Ramos (cell line): Measurements from ENCODE around the gene MIEN1.
"Not testable (repeated sequence)": the region's sequence is repeated elsewhere in the genome, so short reads cannot be mapped to it uniquely, and the experiment has no call there.

Source experiments
- in situ Hi-C: fragments of 300-500 bp; cut with MboI; formaldehyde crosslinking; loops from one replicate; pipeline ENCODE4 v1.14.3; 2022; ENCODE audit warnings: low sequenced_read_pairs; ENCODE audit not compliant: unreplicated experiment

The MIEN1 gene

GRCh38 chr17:39756380-39757079, 26.2 kb upstream of the MIEN1 start:
- in situ Hi-C loops, result loop anchor here (10.0 kb wide), 1 partner anchor 108 kb away; the partner anchor contains the start of genes IKZF3 and ZPBP2

DNA sequence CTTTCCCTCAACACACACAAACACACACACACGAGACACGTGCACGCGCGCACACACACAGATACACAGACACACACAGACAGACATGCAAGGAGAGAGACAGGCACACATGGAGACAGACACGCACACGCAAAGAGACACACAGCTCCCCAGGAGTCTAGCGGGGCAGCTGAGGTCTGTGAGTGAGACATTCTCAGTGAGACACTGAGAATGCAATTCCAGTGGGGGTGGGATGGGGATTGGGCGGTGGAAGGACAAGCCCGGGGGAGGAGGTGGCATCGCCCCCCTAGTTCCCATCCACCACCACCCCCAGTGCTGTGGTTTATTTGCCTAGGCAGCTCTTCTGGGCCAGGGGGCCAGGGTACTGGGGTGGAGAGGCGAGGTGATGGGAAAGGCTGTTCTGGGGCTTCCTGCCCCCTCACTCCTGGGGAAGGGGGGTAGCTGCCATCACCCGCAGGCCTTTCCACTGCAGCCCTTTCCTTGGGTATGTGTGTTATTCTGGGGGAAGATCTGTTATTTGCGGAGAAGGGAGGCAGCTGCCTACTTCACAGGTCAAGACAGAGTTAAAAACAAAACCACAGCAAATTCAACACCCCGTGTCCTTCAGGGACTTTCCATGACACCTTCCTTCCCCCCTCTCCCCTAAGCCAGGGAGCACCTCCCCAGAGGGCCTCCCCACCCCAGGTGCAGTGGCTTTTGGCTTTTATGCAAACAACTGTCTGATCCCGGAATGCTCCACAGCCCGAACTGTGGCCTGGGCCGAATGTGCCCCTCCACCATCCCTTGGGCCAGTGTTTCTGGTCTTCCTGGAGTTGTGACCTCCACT, 25.4 kb upstream of the MIEN1 start:
- in situ Hi-C loops, result loop anchor here (10.0 kb wide), 1 partner anchor 109 kb away; the partner anchor contains the start of genes IKZF3 and ZPBP2

DNA sequence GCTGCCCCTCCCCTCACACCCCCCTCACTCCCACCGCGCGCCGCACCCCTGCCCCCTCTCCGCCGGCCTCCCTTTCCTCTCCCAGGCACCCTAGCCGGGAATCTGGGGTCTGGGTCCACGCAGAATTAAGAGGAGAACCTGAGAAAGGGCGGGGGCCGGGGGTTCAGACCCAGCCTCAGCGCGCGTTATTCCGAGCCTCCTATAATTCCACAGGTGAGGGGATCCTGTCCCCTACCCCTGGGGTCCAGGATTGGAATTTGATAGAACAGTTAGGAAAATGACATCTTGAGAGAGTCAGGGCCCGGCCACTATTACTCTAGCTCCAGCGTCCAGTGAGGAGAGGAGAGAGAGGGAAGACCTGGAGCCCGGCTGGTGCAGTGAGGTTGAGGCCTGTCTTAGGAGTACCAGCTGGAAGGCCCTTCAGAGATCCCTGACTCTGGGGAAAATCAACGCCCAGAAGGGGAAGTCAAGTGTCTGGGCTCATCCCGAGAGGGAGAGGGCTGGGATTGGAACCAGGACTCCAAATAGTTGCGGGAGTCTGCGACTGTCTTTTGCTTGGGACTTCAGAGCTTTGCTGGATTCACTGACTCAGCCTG, 24.7 kb upstream of the MIEN1 start:
- in situ Hi-C loops, result loop anchor here (10.0 kb wide), 1 partner anchor 110 kb away; the partner anchor contains the start of genes IKZF3 and ZPBP2

DNA sequence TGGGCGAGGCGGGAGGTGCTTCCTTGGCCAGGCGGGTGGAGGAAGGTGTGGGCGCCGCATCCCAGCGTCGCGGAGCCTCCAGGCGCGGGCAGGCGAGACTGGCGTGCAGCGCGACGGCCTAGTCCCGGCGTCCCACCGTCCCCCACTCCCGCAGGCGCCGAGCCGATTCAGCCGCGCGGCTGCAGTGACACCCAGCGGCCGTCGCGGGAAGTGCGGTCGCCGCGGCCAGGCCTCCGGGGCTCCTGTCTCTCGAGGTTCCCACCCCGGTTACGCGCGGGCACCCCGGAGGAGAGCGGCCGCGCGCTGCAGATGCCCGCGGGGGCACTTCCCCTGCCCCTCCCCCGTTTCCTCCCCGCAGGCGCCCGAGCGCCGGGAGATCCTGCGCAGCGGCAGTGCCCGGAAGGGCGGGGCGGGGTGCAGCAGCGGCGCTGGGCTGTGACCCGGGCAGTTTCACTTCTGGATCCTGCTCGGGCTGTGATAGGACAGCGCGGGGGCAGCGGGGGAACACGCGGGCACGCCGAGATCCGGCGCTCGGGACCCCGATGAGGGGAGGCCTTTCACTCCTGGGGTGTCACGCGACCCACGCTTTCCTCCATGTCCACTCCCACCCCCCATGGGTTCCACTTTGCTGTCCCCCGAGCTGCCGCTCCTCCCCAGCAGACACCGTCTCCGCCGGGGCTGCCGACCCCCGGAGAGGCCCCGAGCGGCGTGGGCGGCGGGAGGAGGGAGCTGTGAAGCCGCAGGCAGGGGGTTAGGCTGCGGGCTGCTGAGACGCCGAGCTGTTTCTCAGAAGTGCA, 24.0 kb upstream of the MIEN1 start:
- in situ Hi-C loops, result loop anchor here (10.0 kb wide), 1 partner anchor 110 kb away; the partner anchor contains the start of genes IKZF3 and ZPBP2

- in situ Hi-C loops, result loop anchor here (10.0 kb wide), 1 partner anchor 111 kb away; the partner anchor contains the start of genes IKZF3 and ZPBP2
Measured at GRCh38 chr17:39753514-39754160, 23.3 kb upstream of the MIEN1 start.

GRCh38 chr17:39752241-39752881, 22.0 kb upstream of the MIEN1 start:
- in situ Hi-C loops, result loop anchor here (10.0 kb wide), 1 partner anchor 112 kb away; the partner anchor contains the start of genes IKZF3 and ZPBP2

- in situ Hi-C loops, result loop anchor here (10.0 kb wide), 1 partner anchor 113 kb away; the partner anchor contains the start of genes IKZF3 and ZPBP2
Measured at GRCh38 chr17:39751637-39752036, 21.3 kb upstream of the MIEN1 start.

DNA sequence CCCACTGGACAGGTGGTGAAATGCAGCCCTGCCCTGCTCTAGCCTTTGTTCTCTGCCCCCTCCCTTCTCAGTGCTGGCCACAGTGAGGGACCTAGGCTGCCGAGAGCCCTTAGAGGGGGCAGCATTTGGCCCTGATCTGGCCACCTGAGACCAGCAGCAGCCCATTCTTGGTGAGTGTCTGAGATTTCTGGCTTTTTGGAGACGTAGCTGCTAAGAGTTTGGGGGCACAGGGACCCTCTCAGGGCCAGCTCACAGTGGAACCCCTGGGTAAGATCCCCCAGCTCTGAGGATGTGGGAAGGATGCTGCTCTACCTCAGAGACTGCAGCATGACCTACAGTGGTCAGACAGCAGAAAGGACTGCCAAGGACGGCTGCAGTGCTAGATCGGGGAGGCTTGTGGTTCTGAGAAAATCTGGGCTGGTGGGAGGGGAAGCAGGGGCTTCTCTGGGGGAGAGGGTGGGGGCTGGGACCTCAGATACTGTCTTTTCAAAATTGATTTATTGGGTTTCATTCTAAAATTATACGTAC, 20.7 kb upstream of the MIEN1 start:
- in situ Hi-C loops, result loop anchor here (10.0 kb wide), 1 partner anchor 114 kb away; the partner anchor contains the start of genes IKZF3 and ZPBP2

DNA sequence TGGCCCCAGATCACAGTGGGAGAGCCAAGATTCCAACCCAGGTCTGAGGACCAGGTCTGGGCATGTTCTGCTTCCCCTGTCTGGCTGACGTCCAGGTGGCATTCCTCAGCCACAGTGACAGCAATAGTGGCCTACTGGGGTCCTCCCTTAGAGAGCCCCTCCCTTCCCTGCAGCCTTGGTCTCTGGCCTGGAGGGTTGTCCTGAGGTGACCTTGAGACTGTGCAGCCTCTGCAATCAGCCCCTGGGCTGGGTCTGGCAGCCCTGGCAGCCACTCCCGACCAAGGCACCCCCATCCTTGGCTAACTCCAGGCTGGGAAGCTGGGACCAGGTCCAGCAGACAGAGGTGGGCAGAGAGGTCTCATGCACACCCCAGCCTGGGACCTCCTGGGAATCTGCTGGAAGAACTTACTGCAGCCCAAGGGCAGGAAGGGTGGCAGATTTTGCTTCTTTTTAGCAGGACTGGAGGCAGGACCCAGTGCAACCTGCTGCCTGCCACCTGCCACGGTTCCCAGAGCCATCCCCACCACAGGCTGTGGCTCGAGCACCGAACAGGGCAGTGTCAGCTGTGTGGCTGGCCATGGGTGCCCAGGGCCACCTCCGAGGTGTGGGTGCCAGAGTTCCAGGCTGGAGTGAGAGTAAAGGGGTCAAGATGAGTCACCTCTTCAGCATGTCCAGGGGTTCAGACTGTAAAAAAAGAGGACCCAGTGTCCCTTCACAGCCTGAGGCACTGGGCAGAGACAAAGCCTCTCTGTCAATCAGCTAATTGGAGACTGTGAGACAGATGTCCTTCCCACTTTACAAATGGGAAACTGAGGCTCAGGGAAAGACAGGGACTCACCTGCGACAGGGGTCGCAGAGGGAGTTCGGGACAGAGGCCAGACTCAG, 20.0 kb upstream of the MIEN1 start:
- in situ Hi-C loops, result loop anchor here (10.0 kb wide), 1 partner anchor 114 kb away; the partner anchor contains the start of genes IKZF3 and ZPBP2

GRCh38 chr17:39748444-39749034, 18.2 kb upstream of the MIEN1 start:
- in situ Hi-C loops, result not testable (repeated sequence)

- in situ Hi-C loops, result no loop called here
Measured at GRCh38 chr17:39747745-39748144, 17.4 kb upstream of the MIEN1 start.

DNA sequence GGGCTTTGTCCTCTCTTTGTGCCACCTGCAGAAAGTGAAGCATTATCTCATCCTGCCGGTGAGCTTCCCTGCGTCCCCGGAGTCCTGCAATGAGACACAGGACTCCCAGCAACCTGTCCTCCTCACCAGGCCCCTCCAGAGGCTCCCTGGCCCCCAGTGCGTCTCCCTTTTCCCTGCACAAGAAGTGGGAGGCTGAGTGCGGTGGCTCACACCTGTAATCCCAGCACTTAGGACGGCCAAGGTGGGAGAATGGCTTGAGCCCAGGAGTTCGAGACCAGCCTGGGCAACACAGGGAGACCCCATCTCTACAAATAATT, 15.8 kb upstream of the MIEN1 start:
- in situ Hi-C loops, result no loop called here

GRCh38 chr17:39745335-39746144, 15.2 kb upstream of the MIEN1 start:
- in situ Hi-C loops, result no loop called here

- in situ Hi-C loops, result no loop called here
Measured at GRCh38 chr17:39744836-39745215, 14.5 kb upstream of the MIEN1 start.

DNA sequence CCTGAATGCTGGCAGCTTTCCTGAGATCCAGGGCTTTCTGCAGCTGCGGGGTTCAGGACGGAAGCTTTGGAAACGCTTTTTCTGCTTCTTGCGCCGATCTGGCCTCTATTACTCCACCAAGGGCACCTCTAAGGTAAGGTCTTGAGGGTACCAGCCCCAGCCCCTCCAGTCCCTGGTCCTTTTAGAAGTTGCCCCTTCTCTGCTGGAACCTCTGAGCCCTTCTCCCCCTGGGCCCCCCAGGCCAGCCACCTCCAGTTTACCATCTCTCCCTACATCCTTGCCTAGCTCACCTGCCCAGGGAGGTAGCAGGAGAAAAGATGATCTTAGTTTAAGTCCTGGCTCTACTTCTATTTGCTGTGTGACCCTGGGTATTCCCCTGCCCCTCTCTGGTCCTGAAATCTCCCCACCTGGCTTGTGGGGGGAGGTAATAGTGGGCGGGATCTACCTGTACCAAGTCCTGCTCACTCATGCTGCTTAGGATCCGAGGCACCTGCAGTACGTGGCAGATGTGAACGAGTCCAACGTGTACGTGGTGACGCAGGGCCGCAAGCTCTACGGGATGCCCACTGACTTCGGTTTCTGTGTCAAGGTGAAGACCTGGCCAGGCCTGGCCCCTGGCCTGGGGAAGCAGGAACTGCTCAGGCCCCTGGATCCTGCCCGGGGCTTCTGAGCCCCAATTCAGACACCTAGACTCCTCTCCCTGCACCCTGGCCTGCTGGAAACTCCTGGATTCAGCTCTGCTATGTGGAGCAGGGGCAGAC, 13.9 kb upstream of the MIEN1 start:
- in situ Hi-C loops, result no loop called here
